HepG2 (cell line): ENCODE measurements around the gene SLC4A5. TPM values are rescaled to one million over a fixed set of nuclear protein-coding genes. Genes with fewer than 3 reads are reported as not detected.

Experiments
- AHR ChIP-seq: IDR thresholded peaks from 2 replicates; pipeline ENCODE4 v1.6.1; 2018; ENCODE audit warnings: missing genetic modification reagents, missing compliant biosample characterization
- CENPT ChIP-seq: sonication (generic); formaldehyde crosslinking; IDR thresholded peaks from 2 replicates; pipeline ENCODE4 v1.8.0; 2022; ENCODE audit warnings: low read depth, mild to moderate bottlenecking, moderate library complexity, missing genetic modification reagents
- CTCF ChIP-seq: sonication (generic); formaldehyde crosslinking; IDR thresholded peaks from 2 replicates; pipeline ENCODE4 v1.5.0; 2020; ENCODE audit warnings: mild to moderate bottlenecking, missing genetic modification reagents, moderate library complexity
- HDAC1 ChIP-seq: sonication (generic); formaldehyde crosslinking; IDR thresholded peaks from 2 replicates; pipeline ENCODE4 v1.5.1; 2020; ENCODE audit warnings: mild to moderate bottlenecking, missing genetic modification reagents
- PPARG ChIP-seq: conservative IDR thresholded peaks from 2 replicates; pipeline ENCODE4 v1.6.1; 2016; ENCODE audit warnings: missing biosample characterization, missing genetic modification reagents
- ZNF12 ChIP-seq: sonication (generic); formaldehyde crosslinking; IDR thresholded peaks from 2 replicates; pipeline ENCODE4 v1.5.0; 2020; ENCODE audit warnings: missing genetic modification reagents
- ZNF260 ChIP-seq: sonication (generic); formaldehyde crosslinking; IDR thresholded peaks from 2 replicates; pipeline ENCODE4 v1.4.0; 2020; ENCODE audit warnings: missing genetic modification reagents, low read depth, mild to moderate bottlenecking, borderline replicate concordance
- ZNF503 ChIP-seq: sonication (generic); formaldehyde crosslinking; IDR thresholded peaks from 2 replicates; pipeline ENCODE4 v1.4.0; 2020; ENCODE audit warnings: missing genetic modification reagents
- ZNF512B ChIP-seq: sonication (generic); formaldehyde crosslinking; IDR thresholded peaks from 2 replicates; pipeline ENCODE4 v1.5.1; 2020; ENCODE audit warnings: missing genetic modification reagents, mild to moderate bottlenecking, borderline replicate concordance
- ZNF569 ChIP-seq: sonication (generic); formaldehyde crosslinking; IDR thresholded peaks from 2 replicates; pipeline ENCODE4 v1.5.0; 2020; ENCODE audit warnings: mild to moderate bottlenecking, missing genetic modification reagents, moderate library complexity, borderline replicate concordance
- ZNF687 ChIP-seq: sonication (generic); formaldehyde crosslinking; IDR thresholded peaks from 2 replicates; pipeline ENCODE4 v1.5.1; 2020; ENCODE audit warnings: mild to moderate bottlenecking, missing genetic modification reagents, moderate library complexity
- ZNF761 ChIP-seq: sonication (generic); formaldehyde crosslinking; conservative IDR thresholded peaks from 2 replicates; pipeline ENCODE4 v1.4.0; 2020; ENCODE audit warnings: mild to moderate bottlenecking, missing genetic modification reagents
- ZUFSP ChIP-seq: sonication (generic); formaldehyde crosslinking; IDR thresholded peaks from 2 replicates; pipeline ENCODE4 v1.9.0; 2021; ENCODE audit warnings: missing genetic modification reagents, mild to moderate bottlenecking, borderline replicate concordance
- polyA plus RNA-seq, 8 experiments: library from polyadenylated mRNA; depleted of rRNA in 3 of 8; stranded (reverse) in 7 of 8; unstranded in 1 of 8; fragments of >200 nt; fragmentation: Illumina TruSeq in 4 of 8; extraction: Trizol in 4 of 8; gene quantifications; 2 replicates each; pipeline versions ENCODE4 v1.2.1 to v1.2.3, GENCODE V29; 2011 to 2016; ENCODE audit warnings: low read depth in 4 of 8, missing spikeins in 1 of 8, mixed read lengths in 1 of 8; ENCODE audit not compliant: insufficient read depth in 1 of 8
- total RNA-seq, 5 experiments: library from RNA; depleted of rRNA; stranded (reverse); fragments of >200 nt; fragmentation: Illumina TruSeq; extraction: Trizol; gene quantifications; 2 replicates each; pipeline ENCODE4 v1.2.3, GENCODE V29; 2016; ENCODE audit warnings: low read depth in 1 of 5
- TF ChIP-seq, protein P1 (sequence below): sonication (generic); formaldehyde crosslinking; IDR thresholded peaks from 2 replicates; pipeline ENCODE4 v1.5.0; 2020; ENCODE audit warnings: missing genetic modification reagents, mild to moderate bottlenecking, borderline replicate concordance

Gene SLC4A5
- total and polyA plus RNA-seq, 2 of the 13 experiments (the other 11 are each of a cell fraction or from before 2014, with no cell fraction given): 0.50 TPM; not detected in 1

DNA sequence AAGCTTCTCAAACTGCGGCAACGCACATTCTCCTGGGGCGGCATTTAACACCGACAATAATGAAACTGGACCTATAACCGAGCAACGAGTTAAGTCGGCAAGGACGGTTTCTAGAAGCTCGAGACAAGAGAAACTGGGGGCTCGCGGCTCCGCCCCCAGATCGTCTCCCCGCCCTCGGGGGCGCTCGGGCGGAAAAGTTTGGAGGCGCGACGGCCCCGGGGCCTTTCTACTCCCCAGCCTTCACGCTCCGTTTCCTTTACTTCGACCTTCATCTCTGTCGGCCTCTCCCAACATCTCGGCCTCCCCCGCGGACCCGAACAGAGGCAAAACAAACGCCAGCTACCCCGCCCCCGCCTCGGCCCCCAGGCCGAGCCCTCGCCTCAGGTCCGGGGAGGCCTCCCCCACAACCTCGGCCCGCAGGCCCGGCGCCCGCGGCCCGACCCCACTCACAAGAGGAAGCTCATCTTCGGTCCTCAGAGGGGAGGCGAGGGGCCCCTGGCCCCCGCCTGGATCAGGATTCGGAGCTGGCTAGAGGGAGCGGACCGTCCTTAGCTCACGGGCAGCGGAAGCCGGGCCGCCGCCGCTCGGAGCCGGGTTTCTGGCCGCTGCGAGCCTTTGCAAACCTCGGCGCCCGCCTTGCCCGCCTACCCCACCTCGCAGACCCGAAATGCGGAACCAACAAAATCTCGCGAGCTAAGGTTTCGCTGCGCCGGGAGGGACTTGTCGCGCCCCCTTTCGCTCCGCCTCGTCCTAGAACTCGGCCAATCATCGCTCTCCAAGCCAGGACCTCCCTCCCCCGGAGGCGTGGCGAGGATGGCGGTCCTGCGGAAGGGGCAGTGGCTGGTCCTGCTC, 164.8 kb downstream of the SLC4A5 start, which contains the start of gene MOB1A (continued):
- TF ChIP-seq ZNF512B (CRISPR knock-in tag) (no peak), ZNF260 (CRISPR knock-in tag) (no peak), ZUFSP (CRISPR knock-in tag) (no peak), HDAC1 (peak; percentile 84; the same call in 1 of the 2 replicates), ZNF569 (CRISPR knock-in tag) (no peak), AHR (no peak; the same call in 1 of the 2 replicates), ZNF761 (CRISPR knock-in tag) (no peak; the same call in 1 of the 2 replicates), ZNF503 (no peak), CENPT (CRISPR knock-in tag) (no peak), CTCF (CRISPR knock-in tag) (no peak; the same call in 1 of the 2 replicates), ZNF687 (CRISPR knock-in tag) (peak; percentile 87), ZNF12 (CRISPR knock-in tag) (no peak), PPARG (CRISPR knock-in tag) (no peak; the same call in 1 of the 2 replicates)
- TF ChIP-seq, protein P1, sequence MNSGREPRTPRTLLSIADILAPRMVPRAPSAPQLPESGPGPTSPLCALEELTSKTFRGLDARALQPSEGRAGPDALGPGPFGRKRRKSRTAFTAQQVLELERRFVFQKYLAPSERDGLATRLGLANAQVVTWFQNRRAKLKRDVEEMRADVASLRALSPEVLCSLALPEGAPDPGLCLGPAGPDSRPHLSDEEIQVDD (CRISPR knock-in tag): no peak
